Stimulated activated CD8-positive, alpha-beta memory T cell treated with anti-CD3 and anti-CD28 coated beads, Interleukin-4, amount 100 ng/mL, for 4 hours (primary cell): ENCODE results near the gene SMARCAD1.

ENCODE experiments used
- DNase-seq, 2 donors: peaks; one replicate each; pipeline ENCODE4 v3.0.0-alpha.2; 2020; ENCODE audit warnings: low read depth in 2 of 2, low spot score in 1 of 2

The SMARCAD1 gene

DNA sequence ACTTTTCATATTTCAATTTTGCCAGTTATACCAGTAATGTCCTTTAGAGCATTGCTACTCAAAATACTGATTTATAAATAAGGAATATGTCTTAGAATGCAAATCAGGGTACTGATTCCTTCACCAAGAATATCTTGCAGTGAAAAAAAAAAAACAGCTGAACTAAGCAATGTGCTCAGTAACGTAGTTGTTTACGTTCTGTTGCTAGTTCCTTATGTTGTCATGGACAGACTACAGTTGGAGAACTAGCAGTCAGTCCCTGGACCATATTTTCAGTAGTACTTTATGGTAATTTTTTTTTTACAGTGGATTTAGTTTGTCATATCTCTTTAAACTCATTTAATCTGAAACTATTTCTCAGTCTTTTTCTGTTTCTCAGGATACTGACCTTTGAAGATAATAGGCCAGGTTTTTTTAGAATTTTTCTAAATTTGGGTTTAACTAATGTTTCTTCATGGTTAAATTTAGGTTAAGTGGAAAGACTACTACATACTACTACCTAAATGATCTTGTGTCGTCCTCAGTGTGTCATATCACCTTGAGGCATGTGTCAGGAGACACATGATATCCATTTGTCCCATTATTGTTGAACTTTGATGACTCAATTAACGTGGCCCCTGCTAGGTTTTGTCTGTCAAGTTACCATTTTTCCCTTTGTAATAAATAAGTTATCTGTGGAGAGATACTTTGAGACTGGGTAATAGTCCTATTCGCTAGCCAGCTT lies 21.0 kb downstream of the SMARCAD1 start:
- no peak for DNase-seq

DNA sequence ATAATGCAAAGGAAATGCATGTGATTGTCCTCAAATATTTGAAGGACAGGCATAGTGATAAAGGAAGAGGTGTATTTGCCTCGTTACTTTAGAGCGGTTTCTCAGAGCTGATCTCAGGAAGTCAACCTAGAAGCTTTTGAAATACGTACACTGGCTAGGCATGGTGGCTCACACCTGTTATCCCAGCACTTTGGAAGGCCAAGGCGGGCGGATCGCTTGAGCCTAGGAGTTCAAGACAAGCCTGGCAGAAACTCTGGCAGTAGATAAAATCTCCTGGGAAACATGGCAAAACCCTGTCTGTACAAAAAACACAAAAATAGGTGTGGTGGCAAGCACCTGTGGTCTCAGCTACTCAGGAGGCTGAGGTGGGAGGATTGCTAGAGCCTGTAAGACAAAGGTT lies 24.9 kb downstream of the SMARCAD1 start:
- DNase-seq: no peak

DNA sequence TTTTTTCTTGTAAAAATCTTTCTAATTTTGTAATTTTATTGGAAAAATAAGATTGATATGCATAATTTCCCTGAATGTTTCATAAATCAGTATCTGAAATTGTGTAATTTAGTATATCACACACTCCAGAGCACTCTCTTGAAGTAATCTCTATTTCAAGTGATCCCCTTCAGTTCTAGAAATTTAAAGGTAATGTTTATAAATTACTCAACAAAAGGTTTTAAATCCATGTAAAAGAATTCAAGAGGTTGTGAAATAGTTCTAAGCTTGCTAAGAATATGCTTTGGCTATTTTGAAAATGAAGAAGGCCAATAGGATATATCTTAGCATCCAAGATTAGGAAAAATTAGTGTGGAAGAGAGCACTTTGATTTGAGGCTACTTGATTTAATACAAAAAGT lies 28.2 kb downstream of the SMARCAD1 start:
- DNase-seq: no peak

DNA sequence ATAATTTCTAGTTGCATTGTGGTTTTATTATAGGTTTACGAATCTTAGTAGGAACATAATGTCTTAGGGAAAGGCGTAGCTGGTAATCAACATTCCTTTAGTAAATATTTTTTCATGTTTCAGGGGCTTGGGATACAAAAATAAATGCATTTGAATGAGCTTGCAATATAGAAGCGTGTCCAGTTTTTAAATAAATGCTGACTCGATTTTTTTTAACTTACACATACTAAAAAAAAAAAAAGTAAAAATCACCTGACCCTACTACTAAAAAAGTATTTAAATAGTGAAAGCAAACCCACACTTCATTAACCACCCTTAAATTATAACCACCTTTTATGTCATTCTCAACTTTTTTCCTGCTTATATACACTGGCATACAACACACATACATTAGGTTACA lies 29.6 kb downstream of the SMARCAD1 start:
- no peak for DNase-seq

DNA sequence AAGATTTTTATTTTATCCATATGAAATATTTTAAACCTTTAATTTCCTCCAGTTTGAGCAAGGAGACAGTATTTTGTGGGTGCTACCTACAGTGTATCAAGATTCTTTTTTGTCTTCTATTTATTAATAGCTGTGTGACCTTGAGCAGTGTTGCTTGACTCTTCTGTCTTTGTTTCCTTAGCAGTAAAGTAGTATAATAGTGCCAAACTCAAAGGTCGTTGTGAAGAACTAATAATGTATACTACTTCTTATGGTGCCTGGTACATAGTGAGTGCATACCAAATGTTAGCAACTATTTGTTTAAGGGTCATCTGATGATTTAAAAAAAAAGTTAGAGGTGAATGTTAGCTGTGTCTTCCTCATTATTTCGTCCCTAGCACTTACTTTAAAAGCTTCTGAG lies 30.5 kb downstream of the SMARCAD1 start:
- no peak for DNase-seq

DNA sequence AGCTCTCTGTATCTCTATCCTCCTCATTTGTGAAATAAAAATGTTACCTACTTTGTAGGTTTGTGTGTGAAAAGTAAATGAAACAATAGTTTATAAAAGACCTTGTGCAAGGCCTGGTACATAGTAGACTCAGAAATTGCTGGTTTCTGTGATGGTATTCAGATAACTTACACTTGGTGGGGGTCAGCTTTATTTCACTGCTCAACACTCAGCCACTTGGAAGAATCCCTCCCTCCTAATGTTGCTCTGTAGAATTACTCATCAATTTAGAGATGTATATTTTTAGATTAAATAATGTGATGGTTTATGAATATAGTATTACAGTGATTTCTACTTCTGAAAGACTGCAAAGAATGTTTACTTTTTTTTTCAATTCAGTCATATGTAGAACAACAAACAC lies 32.7 kb downstream of the SMARCAD1 start:
- no peak for DNase-seq

DNA sequence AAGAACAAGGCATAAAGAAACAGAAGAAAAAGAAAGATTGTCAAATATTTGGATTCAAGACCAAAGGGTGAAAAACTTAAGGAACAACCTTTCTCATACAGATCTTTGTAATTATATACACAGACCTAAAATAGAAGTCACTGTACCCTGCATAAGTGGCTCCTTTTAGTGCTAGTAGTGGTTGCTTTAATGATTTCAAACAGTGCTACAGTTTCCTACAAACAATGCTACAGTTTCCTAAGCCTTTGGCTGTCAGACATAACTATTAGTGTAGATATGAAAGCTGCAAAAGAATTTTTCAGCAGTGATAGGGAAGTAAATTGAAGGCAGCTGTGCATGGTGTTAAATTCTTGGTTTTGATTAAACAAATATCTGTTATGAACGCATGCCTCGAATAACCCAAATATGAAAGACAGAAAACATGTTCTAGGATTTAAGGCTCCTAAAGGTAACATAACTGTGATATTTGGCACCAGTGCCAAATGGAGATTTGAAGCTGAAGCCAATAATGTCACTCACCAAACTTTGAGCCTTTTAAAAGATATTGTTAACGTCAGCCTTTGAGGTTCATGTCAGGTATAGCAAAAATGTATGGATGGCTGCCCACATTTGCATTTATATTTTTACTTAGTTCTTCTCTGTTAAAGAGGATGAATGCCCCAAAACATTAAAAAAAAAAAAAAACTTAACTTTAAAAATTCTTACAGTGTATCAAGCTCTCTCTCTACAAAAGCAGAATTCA lies 36.6 kb downstream of the SMARCAD1 start:
- DNase-seq: no peak

DNA sequence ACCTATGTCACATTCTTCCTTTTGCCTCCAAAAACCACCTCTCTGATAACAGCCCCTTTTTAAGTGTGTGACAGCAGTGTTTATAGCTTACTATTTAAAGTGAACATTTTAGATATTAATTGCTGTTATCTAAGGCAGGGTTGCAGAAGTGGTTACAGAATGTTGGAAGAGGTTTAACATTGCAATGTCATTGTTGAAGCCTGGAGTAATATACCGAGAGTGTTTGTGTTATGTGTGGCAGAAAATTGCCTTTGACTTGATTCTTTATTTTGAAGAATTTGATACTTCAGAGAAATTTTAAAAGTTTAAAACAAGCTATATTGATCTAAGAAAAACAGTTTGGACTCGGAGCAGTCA lies 37.1 kb downstream of the SMARCAD1 start:
- DNase-seq: no peak

DNA sequence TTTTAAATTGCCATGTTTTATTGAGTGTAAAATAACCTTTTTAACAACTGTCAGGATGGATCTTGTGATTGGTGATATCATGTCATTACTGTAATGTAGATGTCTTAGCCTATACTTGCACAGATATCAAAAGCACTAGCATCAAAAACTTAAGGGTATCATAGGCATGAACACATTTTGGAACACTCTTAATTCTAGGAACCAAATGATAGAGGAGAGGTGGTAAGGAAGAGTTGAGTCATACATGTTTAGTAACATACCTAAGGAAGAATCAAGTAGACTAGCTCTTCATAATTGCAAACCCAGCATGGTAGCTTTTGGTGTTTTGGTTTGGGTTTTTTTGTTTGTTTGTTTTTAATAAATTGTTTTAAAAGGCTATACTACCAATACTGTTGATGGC lies 43.4 kb downstream of the SMARCAD1 start:
- DNase-seq: no peak

DNA sequence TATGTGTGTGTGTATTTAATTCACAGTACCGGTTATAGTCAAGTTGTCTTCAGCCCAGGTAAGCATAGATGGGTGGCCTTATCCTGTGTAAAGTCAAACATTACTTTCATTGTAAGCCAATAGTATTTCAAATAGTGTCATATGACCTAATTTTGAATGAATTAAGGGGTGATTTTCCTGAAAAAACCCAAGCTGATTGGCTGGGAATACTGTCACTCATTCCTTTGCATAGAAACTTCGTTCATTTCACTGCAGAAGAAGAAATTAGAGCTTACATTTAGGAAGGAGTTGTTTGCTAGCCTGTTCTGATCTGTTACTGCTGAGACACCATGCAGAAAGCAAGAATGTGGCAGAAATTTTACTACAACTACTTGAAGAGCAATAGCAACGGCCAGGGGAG lies 45.4 kb downstream of the SMARCAD1 start:
- no peak for DNase-seq

DNA sequence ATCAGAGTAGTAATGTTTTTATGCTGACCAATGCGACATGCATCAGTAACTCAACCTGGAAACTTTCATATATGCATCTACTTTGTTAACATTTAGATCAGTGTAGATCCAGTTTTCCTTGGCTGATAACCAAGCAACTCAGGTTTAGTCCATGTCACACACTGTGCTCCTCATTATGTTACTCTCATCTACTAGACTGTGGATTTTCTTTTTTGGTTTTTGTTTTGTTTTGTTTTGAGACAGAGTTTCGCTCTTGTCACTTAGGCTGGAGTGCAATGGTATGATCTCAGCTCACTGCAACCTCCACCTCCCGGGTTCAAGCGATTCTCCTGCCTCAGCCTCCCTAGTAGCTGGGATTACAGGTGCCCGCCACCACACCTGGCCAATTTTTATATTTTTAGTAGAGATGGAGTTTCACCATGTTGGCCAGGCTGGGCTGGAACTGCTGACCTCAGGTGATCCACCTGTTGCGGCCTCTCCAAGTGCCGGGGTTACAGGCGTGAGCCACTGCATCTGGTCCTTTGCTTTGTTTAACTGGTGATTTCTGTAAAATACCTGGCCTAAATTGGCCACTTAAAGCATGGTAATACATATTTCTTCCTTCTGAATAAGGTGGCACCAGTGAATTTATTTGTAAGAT lies 48.6 kb downstream of the SMARCAD1 start:
- no peak for DNase-seq

DNA sequence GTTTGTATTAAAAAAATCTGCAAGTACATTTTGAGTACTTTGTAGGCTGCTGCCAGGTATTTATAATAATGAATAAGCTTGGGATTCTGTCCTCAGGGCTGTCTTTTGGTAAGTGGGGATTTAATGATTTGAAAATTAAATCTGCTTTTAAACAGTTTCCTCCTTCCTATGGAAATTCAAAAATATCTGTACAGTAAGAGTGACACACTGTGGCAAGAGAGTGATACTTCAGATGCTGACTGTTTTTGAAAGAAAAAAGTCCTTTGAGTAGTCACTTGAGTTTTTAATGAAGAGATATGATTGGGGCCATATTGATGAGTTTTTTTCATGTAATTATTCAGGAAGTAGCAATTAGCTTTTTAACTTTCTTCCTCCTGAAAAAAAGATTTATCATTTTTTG lies 49.2 kb downstream of the SMARCAD1 start:
- no peak for DNase-seq

DNA sequence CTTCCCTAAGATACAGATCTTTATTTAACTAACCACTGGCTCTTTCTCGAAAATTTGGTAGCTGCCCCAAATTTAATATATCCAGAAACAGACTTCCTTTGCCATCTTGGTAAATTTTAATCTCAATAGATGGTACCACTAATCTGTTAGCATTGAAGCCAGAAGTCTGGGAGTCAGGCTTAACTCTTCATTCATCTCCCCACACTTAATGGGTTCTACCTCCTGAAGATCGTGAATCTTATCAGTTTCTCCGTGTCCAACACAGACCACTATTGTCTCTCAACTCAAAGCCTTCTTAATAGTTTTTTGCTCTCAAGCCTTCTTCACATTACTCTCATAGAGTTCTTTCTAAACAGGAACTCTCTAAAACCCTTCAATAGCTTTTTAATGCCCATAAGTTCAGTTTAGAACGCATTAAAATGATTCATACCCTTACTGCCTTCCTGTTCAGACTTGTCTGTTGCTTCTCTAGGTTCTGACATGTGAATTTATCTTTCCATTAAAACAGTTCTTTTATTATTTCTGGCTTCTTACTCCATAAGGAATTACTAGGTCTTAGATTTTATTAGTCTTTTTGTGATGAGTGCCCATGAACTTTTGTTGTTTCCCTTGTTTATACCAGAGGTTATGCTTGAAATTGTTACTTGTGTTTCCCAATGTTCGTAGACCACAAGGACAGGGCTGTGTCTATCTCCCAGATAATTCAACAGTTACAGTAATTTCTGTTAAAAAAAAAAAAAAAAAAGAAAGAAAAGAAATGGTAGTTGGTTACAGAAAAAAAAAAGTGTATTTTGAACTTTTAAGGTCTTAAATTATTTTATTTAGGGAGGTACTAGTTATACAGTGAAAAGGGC lies 54.7 kb downstream of the SMARCAD1 start:
- no peak for DNase-seq

DNA sequence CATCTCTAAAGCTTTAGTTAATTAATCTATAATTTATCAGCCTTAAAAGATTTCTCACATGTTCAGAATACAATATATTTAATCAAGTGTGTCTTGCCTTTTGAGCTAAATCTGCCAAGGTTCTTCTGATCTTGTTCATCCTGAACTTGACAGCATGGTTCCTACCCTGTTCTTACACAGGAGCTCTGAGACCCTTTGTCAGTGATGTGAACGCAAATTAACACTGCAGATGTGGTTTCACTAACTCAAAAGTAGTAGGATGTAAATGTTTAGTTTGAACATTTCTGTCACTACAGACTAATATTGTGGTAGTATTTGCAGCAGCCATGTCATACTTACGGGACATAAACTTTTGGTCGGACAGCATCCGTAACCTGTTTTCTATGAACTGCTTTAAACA lies 59.4 kb downstream of the SMARCAD1 start:
- DNase-seq: no peak

DNA sequence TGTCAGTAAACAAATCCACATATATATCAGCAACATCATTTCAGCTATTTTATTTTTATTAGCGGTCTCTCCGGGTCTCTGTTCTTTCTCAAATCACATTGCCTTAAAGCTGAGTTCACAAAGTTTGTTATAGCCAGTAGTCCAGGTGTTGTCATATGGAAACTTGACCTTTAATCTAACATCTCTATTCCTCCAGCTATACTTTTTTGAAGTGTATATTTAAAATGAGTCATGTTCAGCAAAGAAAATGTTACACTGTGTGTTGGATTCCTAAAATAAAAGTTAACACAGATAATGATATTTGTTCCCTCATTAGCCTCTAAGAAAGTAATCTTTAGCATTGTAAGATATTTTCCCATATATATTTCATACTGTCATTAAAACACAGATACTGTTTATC lies 63.6 kb downstream of the SMARCAD1 start:
- DNase-seq: no peak

DNA sequence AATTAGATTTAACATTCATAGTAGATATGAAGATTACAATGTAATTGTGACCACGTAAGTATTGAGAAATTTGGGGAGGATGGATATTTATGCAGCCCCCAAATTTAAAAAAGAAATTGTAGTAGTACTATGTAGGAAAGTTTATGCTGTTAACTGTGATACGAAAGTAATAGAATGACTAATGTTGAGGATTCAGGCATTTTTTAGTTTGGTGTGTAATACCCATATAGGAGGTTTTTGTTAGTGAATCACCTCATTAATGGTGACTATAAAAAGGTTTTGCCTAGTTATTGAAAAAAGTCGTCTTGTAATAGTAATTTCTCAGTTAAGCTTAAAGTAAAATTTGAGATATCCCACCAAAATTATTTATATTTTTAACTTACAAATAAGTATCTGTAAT lies 67.2 kb downstream of the SMARCAD1 start:
- DNase-seq: no peak

DNA sequence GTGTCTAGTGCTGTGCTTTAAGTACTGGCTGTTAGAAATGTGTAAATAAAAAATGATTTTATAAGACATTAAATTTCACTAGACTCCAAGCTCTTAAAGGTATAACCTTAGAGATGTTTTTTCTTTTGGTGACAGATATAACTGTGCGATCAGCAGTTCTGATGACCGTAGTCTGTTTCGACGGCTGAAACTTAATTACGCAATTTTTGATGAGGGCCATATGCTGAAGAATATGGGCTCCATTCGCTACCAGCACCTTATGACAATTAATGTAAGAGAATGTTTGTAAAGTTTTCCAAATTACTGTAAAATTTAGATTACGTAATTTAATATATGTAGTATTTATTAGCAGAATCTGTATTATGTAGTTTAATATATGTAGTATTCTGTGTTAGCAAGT lies 68.5 kb downstream of the SMARCAD1 start:
- DNase-seq: no peak

DNA sequence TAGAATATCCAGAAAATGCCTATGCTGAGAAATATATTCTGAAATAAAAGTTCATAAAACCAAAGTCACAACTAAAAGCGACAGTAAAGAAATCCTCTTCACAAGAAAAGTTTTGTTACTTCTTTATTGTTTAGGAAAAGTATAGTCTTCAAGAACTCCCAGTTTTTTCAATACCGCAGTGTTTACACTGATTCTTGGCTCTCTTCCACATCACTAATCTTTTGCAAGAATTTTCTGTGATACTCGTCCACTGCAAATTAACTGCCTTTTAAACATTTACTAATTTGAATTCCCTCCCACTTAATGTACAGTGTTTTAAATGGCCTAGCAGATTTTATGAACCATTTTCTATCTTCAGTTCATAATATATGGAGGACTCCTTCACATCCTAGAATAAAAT lies 69.9 kb downstream of the SMARCAD1 start:
- no peak for DNase-seq

DNA sequence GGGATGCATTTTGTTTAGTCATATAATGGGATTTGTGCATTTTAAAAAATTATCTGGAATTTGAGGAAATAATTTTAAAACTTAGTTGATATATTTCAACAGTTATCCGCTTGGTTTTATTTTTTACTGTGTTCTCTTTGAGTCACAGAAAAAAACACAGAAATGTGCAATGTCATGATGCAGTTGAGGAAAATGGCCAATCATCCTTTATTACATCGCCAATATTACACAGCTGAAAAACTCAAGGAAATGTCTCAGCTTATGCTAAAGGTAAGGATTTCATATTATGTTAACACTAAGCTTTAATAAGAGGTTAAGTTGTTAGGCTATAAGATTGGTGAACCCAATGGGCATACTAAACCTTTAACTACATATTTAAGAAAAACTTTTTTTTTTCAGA lies 71.1 kb downstream of the SMARCAD1 start:
- DNase-seq: no peak

DNA sequence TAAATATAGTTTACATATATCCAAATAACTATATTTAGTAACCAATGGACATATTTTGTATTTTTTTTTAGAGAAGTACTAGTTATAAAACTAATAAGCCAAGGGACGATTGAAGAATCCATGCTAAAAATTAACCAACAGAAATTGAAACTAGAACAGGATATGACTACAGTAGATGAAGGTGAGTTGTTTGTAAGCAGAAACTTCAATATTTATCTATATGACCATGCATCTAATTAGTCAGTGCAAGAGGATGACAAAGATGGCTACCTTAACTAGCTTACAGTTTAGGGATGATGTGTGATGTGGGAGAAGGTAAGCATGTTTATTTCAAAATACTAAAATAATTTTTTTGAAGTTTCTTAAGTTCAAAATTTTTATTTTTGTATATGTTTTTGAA lies 77.2 kb downstream of the SMARCAD1 start:
- no peak for DNase-seq

DNA sequence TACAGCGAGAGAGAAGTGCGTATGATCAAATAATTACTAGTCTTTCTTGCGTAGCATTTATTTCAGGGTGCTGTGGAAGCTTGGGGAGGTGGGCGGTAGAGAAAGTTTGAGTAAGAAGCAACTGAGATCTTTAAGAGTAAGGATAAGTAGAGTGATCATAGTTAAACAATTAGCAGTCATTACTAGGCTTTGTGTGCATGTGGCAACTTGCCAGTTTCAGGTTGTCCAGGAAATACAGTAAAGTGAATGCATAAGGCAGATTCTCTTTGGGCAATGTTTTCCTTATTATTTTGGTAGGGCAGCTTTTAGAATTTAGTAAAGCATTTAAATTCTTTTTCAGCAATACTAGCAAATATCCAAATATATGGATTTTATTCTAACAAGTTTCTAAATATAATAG lies 78.0 kb downstream of the SMARCAD1 start:
- no peak for DNase-seq

DNA sequence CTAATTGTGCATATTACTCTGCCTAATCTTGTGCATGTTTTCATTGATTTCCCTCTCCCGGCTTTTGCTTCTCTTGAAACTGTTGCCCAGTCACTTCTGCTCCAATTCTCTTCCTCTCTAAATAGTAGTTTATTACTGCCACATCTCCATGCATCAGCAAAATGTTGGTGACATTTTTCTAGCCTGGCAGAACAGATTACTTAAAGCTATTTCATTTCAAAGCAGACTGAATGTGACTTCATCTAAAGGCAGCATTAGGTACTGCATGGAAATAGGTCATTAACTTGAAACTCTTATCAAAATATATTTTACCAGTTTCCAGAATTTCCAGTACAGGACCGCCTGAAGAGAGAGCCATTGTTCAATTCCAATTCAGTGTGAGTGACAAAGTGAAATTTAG lies 82.6 kb downstream of the SMARCAD1 start:
- no peak for DNase-seq
